HG02852 (cell line): Measurements from ENCODE around the gene CNGB1.
"Not testable (repeated sequence)": the region's sequence is repeated elsewhere in the genome, so short reads cannot be mapped to it uniquely, and the experiment has no call there.

ENCODE experiments used
- ATAC-seq: cut with Tn5 transposase; IDR thresholded peaks from one replicate; pipeline ENCODE4 v1.9.1; 2021; ENCODE audit warnings: mild to moderate bottlenecking, moderate library complexity; ENCODE audit not compliant: unreplicated experiment

The CNGB1 gene

GRCh38 chr16:57890752-57891111 is 80.2 kb downstream of the CNGB1 start:
- ATAC-seq = no peak

- ATAC-seq = no peak
These were observed 80.8 kb downstream of the CNGB1 start for GRCh38 chr16:57889960-57890751.

GRCh38 chr16:57889522-57889921 is 81.4 kb downstream of the CNGB1 start:
- ATAC-seq = no peak

GRCh38 chr16:57889111-57889510 is 81.8 kb downstream of the CNGB1 start:
- ATAC-seq = no peak

- ATAC-seq = no peak
These were observed 82.8 kb downstream of the CNGB1 start for GRCh38 chr16:57888128-57888527.

GRCh38 chr16:57887711-57888110 is 83.2 kb downstream of the CNGB1 start:
- no peak for ATAC-seq

GRCh38 chr16:57886427-57886826 is 84.5 kb downstream of the CNGB1 start:
- ATAC-seq = no peak

GRCh38 chr16:57884655-57885133 is 86.2 kb downstream of the CNGB1 start:
- no peak for ATAC-seq

- no peak for ATAC-seq
These were observed 86.8 kb downstream of the CNGB1 start for GRCh38 chr16:57883953-57884654.

- no peak for ATAC-seq
These were observed 87.4 kb downstream of the CNGB1 start for GRCh38 chr16:57883480-57883879.

GRCh38 chr16:57882792-57883191 is 88.1 kb downstream of the CNGB1 start:
- no peak for ATAC-seq

- no peak for ATAC-seq
These were observed 88.7 kb downstream of the CNGB1 start for GRCh38 chr16:57882206-57882605.

- no peak for ATAC-seq
These were observed 92.3 kb downstream of the CNGB1 start for GRCh38 chr16:57878586-57878985.

- peak; percentile 70 for ATAC-seq
These were observed 94.7 kb downstream of the CNGB1 start for GRCh38 chr16:57876210-57876609.

- no peak for ATAC-seq
These were observed 95.6 kb downstream of the CNGB1 start for GRCh38 chr16:57875347-57875746.

GRCh38 chr16:57873218-57873617 is 97.7 kb downstream of the CNGB1 start:
- ATAC-seq = no peak

GRCh38 chr16:57872764-57873163 is 98.2 kb downstream of the CNGB1 start:
- not testable (repeated sequence) for ATAC-seq

GRCh38 chr16:57871456-57871855 is 99.5 kb downstream of the CNGB1 start:
- no peak for ATAC-seq

GRCh38 chr16:57870753-57871454 is 100.0 kb downstream of the CNGB1 start:
- no peak for ATAC-seq

GRCh38 chr16:57868913-57869520 is 101.9 kb downstream of the CNGB1 start:
- no peak for ATAC-seq

- ATAC-seq = no peak
These were observed 103.8 kb downstream of the CNGB1 start for GRCh38 chr16:57867000-57867561.
